A673 (cell line): ENCODE measurements around the gene SLC38A2. TPM values are rescaled to one million over a fixed set of nuclear protein-coding genes. Genes with fewer than 3 reads are reported as not detected.

Experiments
- BruUV-seq: library from RNA; stranded (reverse); fragments of 400-500 nt; replicated peaks from 2 replicates; lab custom pipeline; 2021; lab: Mats Ljungman, UMichigan
- CTCF ChIA-PET: fragments of 300-600 bp; sonication (Branson Sonifier 250); formaldehyde crosslinking; loops from one replicate; lab custom pipeline; 2022; ENCODE audit warnings: antibody characterized with exemption; lab: Charles Lee
- POLR2A ChIA-PET: fragments of 300-600 bp; sonication (Branson Sonifier 250); formaldehyde crosslinking; loops from one replicate; lab custom pipeline; 2022; ENCODE audit warnings: antibody characterized with exemption; ENCODE audit not compliant: low non-redundant PET; lab: Charles Lee
- DNase-seq: peaks from one replicate; pipeline ENCODE4 v3.0.0-alpha.2; 2015; ENCODE audit warnings: low spot score
- H3K27ac ChIP-seq: fragments of 200-600 bp; sonication (generic); 2 replicates; pipeline ENCODE4 v1.5.1; 2016; ENCODE audit warnings: mixed run types, low read depth, mild to moderate bottlenecking, mixed read lengths, antibody characterized with exemption, low read length; ENCODE audit not compliant: poor library complexity, severe bottlenecking
- H3K27me3 ChIP-seq: fragments of 200-600 bp; sonication (generic); replicated peaks from 2 replicates; pipeline ENCODE4 v1.6.1; 2017; ENCODE audit warnings: mixed run types, low read depth, mild to moderate bottlenecking, mixed read lengths, antibody characterized with exemption, low read length; ENCODE audit not compliant: insufficient read depth, poor library complexity
- H3K36me3 ChIP-seq: fragments of 200-600 bp; sonication (generic); 2 replicates; pipeline ENCODE4 v1.6.1; 2016; ENCODE audit warnings: mixed run types, mild to moderate bottlenecking, mixed read lengths, antibody characterized with exemption, low read length; ENCODE audit not compliant: insufficient read depth, poor library complexity, severe bottlenecking
- H3K4me1 ChIP-seq: fragments of 200-600 bp; sonication (generic); 2 replicates; pipeline ENCODE4 v1.6.1; 2017; ENCODE audit warnings: mixed run types, mild to moderate bottlenecking, mixed read lengths, antibody characterized with exemption, low read length; ENCODE audit not compliant: insufficient read depth, poor library complexity, severe bottlenecking
- H3K4me3 ChIP-seq: fragments of 200-600 bp; sonication (generic); 2 replicates; pipeline ENCODE4 v1.5.1; 2016; ENCODE audit warnings: low read depth, mixed run types, mild to moderate bottlenecking, mixed read lengths, low read length; ENCODE audit not compliant: poor library complexity, severe bottlenecking
- H3K9me3 ChIP-seq: fragments of 200-600 bp; sonication (generic); 2 replicates; pipeline ENCODE4 v1.6.1; 2016; ENCODE audit warnings: mixed run types, low read depth, mild to moderate bottlenecking, mixed read lengths, antibody characterized with exemption, low read length; ENCODE audit not compliant: poor library complexity, severe bottlenecking
- EZH2 ChIP-seq: fragments of 200-600 bp; sonication (generic); IDR thresholded peaks from 2 replicates; pipeline ENCODE4 v1.6.1; 2017; ENCODE audit warnings: borderline replicate concordance, low read depth, mild to moderate bottlenecking, mixed read lengths, antibody characterized with exemption, low read length; ENCODE audit not compliant: poor library complexity, severe bottlenecking
- intact Hi-C: fragments of 100-400 bp; cut with micrococcal nuclease; formaldehyde crosslinking; loops from one replicate; pipeline ENCODE4 v1.10.0; 2022; ENCODE audit not compliant: unreplicated experiment
- total RNA-seq: library from RNA; stranded (reverse); gene quantifications from 2 replicates; pipeline ENCODE4 v1.2.3, GENCODE V29; 2021
- TF ChIP-seq, protein P1 (sequence below): fragments of 300-800, 200-600 bp; sonication (generic); conservative IDR thresholded peaks from 2 replicates; pipeline ENCODE4 v1.5.1; 2017; ENCODE audit warnings: low read depth, mild to moderate bottlenecking, antibody characterized with exemption, low read length, moderate library complexity, mixed read lengths

Gene SLC38A2
- total RNA-seq, 1 experiment from 2014 or later, result 440 TPM

GRCh38 chr12:46369095-46369473, 3.5 kb downstream of the SLC38A2 start:
- Histone ChIP-seq H3K4me1 (peaks cover 70% of the 10 kb centered on the region), H3K9me3 (no peaks in the 10 kb centered on the region), H3K4me3 (peak overlapping the region; percentile 82), H3K36me3 (peaks cover 72% of the 10 kb centered on the region), H3K27me3 (no peaks in the 10 kb centered on the region), H3K27ac (no peak overlapping the region)
- CTCF ChIA-PET, result no interaction called here
- intact Hi-C loops, result no loop called here
- no peak for DNase-seq
- POLR2A ChIA-PET, result no interaction called here
- TF ChIP-seq EZH2, result no peak
- TF ChIP-seq, protein P1, sequence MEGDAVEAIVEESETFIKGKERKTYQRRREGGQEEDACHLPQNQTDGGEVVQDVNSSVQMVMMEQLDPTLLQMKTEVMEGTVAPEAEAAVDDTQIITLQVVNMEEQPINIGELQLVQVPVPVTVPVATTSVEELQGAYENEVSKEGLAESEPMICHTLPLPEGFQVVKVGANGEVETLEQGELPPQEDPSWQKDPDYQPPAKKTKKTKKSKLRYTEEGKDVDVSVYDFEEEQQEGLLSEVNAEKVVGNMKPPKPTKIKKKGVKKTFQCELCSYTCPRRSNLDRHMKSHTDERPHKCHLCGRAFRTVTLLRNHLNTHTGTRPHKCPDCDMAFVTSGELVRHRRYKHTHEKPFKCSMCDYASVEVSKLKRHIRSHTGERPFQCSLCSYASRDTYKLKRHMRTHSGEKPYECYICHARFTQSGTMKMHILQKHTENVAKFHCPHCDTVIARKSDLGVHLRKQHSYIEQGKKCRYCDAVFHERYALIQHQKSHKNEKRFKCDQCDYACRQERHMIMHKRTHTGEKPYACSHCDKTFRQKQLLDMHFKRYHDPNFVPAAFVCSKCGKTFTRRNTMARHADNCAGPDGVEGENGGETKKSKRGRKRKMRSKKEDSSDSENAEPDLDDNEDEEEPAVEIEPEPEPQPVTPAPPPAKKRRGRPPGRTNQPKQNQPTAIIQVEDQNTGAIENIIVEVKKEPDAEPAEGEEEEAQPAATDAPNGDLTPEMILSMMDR, result no peak
- BruUV-seq, result no TSS peak

DNA sequence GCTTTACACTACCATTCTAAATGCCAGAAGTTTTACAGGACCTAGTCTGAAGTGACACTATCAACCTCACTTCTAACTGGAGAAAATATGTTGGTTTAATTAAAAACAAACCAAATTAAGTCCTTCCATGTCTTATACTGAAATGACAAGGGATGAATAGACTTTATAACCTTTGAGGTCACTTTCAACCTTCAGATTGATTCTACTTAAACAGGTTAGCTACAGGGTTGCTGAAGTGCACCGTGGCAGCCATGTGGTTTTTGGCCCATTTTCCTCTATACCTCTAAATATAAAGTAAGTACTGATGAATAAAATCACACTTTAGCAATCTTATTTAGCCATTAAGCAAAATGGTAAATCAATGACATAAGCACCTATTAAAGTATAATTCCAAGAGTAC, 3.9 kb downstream of the SLC38A2 start:
- ChIA-PET CTCF (interaction anchor here (1.2 kb wide), 1 partner anchor 293 kb away, joined by 5 read pairs; no protein-coding TSS in a partner anchor), POLR2A (interaction anchor here (0.7 kb wide), 1 partner anchor 293 kb away, joined by 3 read pairs; no protein-coding TSS in a partner anchor)
- no peak overlapping the region for H3K27ac ChIP-seq
- peaks cover 70% of the 10 kb centered on the region for H3K4me1 ChIP-seq
- no peaks in the 10 kb centered on the region for H3K27me3 ChIP-seq
- DNase-seq, result no peak
- peak overlapping the region; percentile 82 for H3K4me3 ChIP-seq
- no peak for TF ChIP-seq EZH2
- intact Hi-C loops, result no loop called here
- no TSS peak for BruUV-seq
- no peaks in the 10 kb centered on the region for H3K9me3 ChIP-seq
- H3K36me3 ChIP-seq, result peaks cover 76% of the 10 kb centered on the region

- intact Hi-C loops, result no loop called here
Measured at GRCh38 chr12:46368138-46368537, 4.4 kb downstream of the SLC38A2 start.

More at GRCh38 chr12:46368138-46368537, 4.4 kb downstream of the SLC38A2 start:
- no peaks in the 10 kb centered on the region for H3K9me3 ChIP-seq
- TF ChIP-seq, protein P1, result no peak
- no peak for TF ChIP-seq EZH2
- H3K36me3 ChIP-seq, result peaks cover 81% of the 10 kb centered on the region
- no peak overlapping the region for H3K27ac ChIP-seq
- H3K4me3 ChIP-seq, result peak overlapping the region; percentile 82
- no peaks in the 10 kb centered on the region for H3K27me3 ChIP-seq
- DNase-seq, result no peak
- H3K4me1 ChIP-seq, result peaks cover 74% of the 10 kb centered on the region
- no TSS peak for BruUV-seq
- POLR2A ChIA-PET, result interaction anchor here (0.7 to 1.4 kb wide), 2 partner anchors 11 to 294 kb away, joined by 3 read pairs; no protein-coding TSS in a partner anchor
- CTCF ChIA-PET, result interaction anchor here (1.2 kb wide), 1 partner anchor 293 kb away, joined by 5 read pairs; no protein-coding TSS in a partner anchor
